HL-60/S4 (cell line): ENCODE results near the gene BAIAP3.
"Not testable (repeated sequence)": the region's sequence is repeated elsewhere in the genome, so short reads cannot be mapped to it uniquely, and the experiment has no call there.

ENCODE experiments used
- in situ Hi-C: fragments of 300-500 bp; cut with MboI; formaldehyde crosslinking; loops from 2 replicates; pipeline ENCODE4 v1.14.3; 2022; ENCODE audit warnings: low sequenced_read_pairs

Gene BAIAP3

GRCh38 chr16:1333149-1333812 lies at the start of gene BAIAP3:
Gene BAIAP3, plus strand, starts transcription at chr16:1333645. Its CDS starts 4,905 bp downstream, at chr16:1338550.
- in situ Hi-C loops: no loop called here

- in situ Hi-C loops: no loop called here
Observed at GRCh38 chr16:1283996-1284616, 49.3 kb upstream of the BAIAP3 start.

GRCh38 chr16:1285669-1286512 lies 47.6 kb upstream of the BAIAP3 start:
- in situ Hi-C loops: no loop called here

- in situ Hi-C loops: no loop called here
Observed at GRCh38 chr16:1286513-1287094, 46.8 kb upstream of the BAIAP3 start.

- in situ Hi-C loops: no loop called here
Observed at GRCh38 chr16:1287982-1288670, 45.3 kb upstream of the BAIAP3 start.

GRCh38 chr16:1288813-1289476 lies 44.5 kb upstream of the BAIAP3 start:
- in situ Hi-C loops: no loop called here

GRCh38 chr16:1289477-1289866 lies 44.0 kb upstream of the BAIAP3 start:
- in situ Hi-C loops: no loop called here

- in situ Hi-C loops: no loop called here
Observed at GRCh38 chr16:1290063-1290501, 43.4 kb upstream of the BAIAP3 start.

- in situ Hi-C loops: no loop called here
Observed at GRCh38 chr16:1290860-1291575, 42.4 kb upstream of the BAIAP3 start.

- in situ Hi-C loops: no loop called here
Observed at GRCh38 chr16:1291576-1291974, 41.9 kb upstream of the BAIAP3 start.

GRCh38 chr16:1292208-1292607 lies 41.2 kb upstream of the BAIAP3 start:
- in situ Hi-C loops: not testable (repeated sequence)

GRCh38 chr16:1292808-1293207 lies 40.6 kb upstream of the BAIAP3 start:
- in situ Hi-C loops: not testable (repeated sequence)

- in situ Hi-C loops: no loop called here
Observed at GRCh38 chr16:1293921-1294656, 39.4 kb upstream of the BAIAP3 start.

GRCh38 chr16:1295465-1295864 lies 38.0 kb upstream of the BAIAP3 start:
- in situ Hi-C loops: no loop called here

- in situ Hi-C loops: not testable (repeated sequence)
Observed at GRCh38 chr16:1296688-1297017, 36.8 kb upstream of the BAIAP3 start.

- in situ Hi-C loops: no loop called here
Observed at GRCh38 chr16:1297018-1297696, 36.3 kb upstream of the BAIAP3 start.

- in situ Hi-C loops: no loop called here
Observed at GRCh38 chr16:1298406-1298805, 35.0 kb upstream of the BAIAP3 start.

GRCh38 chr16:1299012-1299867 lies 34.2 kb upstream of the BAIAP3 start:
- in situ Hi-C loops: no loop called here
